GM12878 (cell line): ENCODE results near the gene MAPKAPK2. TPM values are rescaled to one million over a fixed set of nuclear protein-coding genes. Genes with fewer than 3 reads are reported as not detected.

Source experiments
- ATAC-seq: fragments of 200-7000 bp; cut with Tn5 transposase; 3 replicates; pipeline ENCODE4 v1.9.1; 2020; ENCODE audit warnings: mild to moderate bottlenecking, moderate library complexity
- BruUV-seq: library from RNA; stranded (reverse); fragments of 400-500 nt; replicated peaks from 2 replicates; lab custom pipeline; 2021; lab: Mats Ljungman, UMichigan
- CTCF ChIA-PET: fragments of 300-600 bp; sonication (Branson Sonifier 250); formaldehyde crosslinking; extraction: SDS; loops from one replicate; lab custom pipeline; 2021; ENCODE audit warnings: inconsistent platforms; lab: Yijun Ruan, JAX
- POLR2A ChIA-PET: fragments of 350-600 bp; formaldehyde crosslinking; extraction: SDS; loops from one replicate; lab custom pipeline; 2021; ENCODE audit warnings: inconsistent platforms; lab: Charles Lee
- RAD21 ChIA-PET: fragments of 300-600 bp; sonication (Branson Sonifier 250); formaldehyde crosslinking; loops from one replicate; lab custom pipeline; 2023; ENCODE audit warnings: antibody characterized with exemption; ENCODE audit not compliant: unreplicated experiment; lab: Charles Lee
- SMC1A ChIA-PET: fragments of 300-600 bp; sonication (Branson Sonifier 250); formaldehyde crosslinking; loops from one replicate; lab custom pipeline; 2023; ENCODE audit not compliant: unreplicated experiment, uncharacterized antibody; lab: Charles Lee
- DNase-seq: peaks from one replicate; pipeline ENCODE4 v3.0.0-alpha.2; 2011; ENCODE audit warnings: low read depth, low spot score
- FAIRE-seq: peaks from 3 replicates; lab custom pipeline; 2011; peaks lifted over from hg19 to GRCh38; lab: Jason Lieb, UNC
- H2AFZ ChIP-seq: 2 replicates; pipeline ENCODE4 v1.6.0; 2011; ENCODE audit warnings: low read depth, low read length, control low read depth; ENCODE audit not compliant: control insufficient read depth
- H3K27ac ChIP-seq: 2 replicates; pipeline ENCODE4 v1.5.1; 2011; ENCODE audit warnings: control low read depth; ENCODE audit not compliant: control insufficient read depth, insufficient read depth
- H3K27me3 ChIP-seq, 2 experiments: replicated peaks in 1 of 2; 2 replicates each; pipeline versions ENCODE4 v1.6.0 to v1.6.1; 2011; ENCODE audit warnings: low read length in 1 of 2; ENCODE audit not compliant: control insufficient read depth in 2 of 2, insufficient read depth in 2 of 2
- H3K36me3 ChIP-seq, 2 experiments: 2 replicates each; pipeline ENCODE4 v1.5.1; 2011; ENCODE audit warnings: low read length in 1 of 2; ENCODE audit not compliant: control insufficient read depth in 2 of 2, insufficient read depth in 2 of 2
- H3K4me1 ChIP-seq: 2 replicates; pipeline ENCODE4 v1.6.1; 2011; ENCODE audit warnings: mild to moderate bottlenecking, low read length, moderate library complexity, mixed read lengths; ENCODE audit not compliant: control insufficient read depth, insufficient read depth
- H3K4me2 ChIP-seq: 2 replicates; pipeline ENCODE4 v1.6.0; 2011; ENCODE audit warnings: control low read depth; ENCODE audit not compliant: control insufficient read depth, insufficient read depth
- H3K4me3 ChIP-seq: fragments of 200-600 bp; sonication (generic); 2 replicates; pipeline ENCODE4 v1.5.1; 2016
- H3K79me2 ChIP-seq: 2 replicates; pipeline ENCODE4 v1.6.0; 2011; ENCODE audit warnings: low read length; ENCODE audit not compliant: control insufficient read depth, insufficient read depth
- H3K9ac ChIP-seq: 2 replicates; pipeline ENCODE4 v1.8.0; 2011; ENCODE audit warnings: low read length, control low read depth, mixed read lengths; ENCODE audit not compliant: control insufficient read depth, insufficient read depth
- H3K9me3 ChIP-seq: replicated peaks from 3 replicates; pipeline ENCODE4 v1.5.1; 2011; ENCODE audit warnings: mild to moderate bottlenecking, low read length; ENCODE audit not compliant: control insufficient read depth, insufficient read depth
- H4K20me1 ChIP-seq: 2 replicates; pipeline ENCODE4 v1.6.0; 2011; ENCODE audit not compliant: control insufficient read depth, insufficient read depth
- E2F8 ChIP-seq: fragments of 450-650 bp; IDR thresholded peaks from 2 replicates; pipeline ENCODE4 v1.6.1; 2018; ENCODE audit warnings: mild to moderate bottlenecking, low read depth, moderate library complexity; ENCODE audit not compliant: partially characterized antibody
- ETV6 ChIP-seq, 2 experiments: fragments of 450-650 bp in 1 of 2; IDR thresholded peaks in 1 of 2; conservative IDR thresholded peaks in 1 of 2; 2 replicates each; pipeline ENCODE4 v1.6.1; 2014; ENCODE audit warnings: antibody characterized with exemption in 1 of 2, borderline replicate concordance in 1 of 2, low read depth in 1 of 2, mild to moderate bottlenecking in 1 of 2, moderate library complexity in 1 of 2
- IKZF1 ChIP-seq: fragments of 450-650 bp; conservative IDR thresholded peaks from 2 replicates; pipeline ENCODE4 v1.6.1; 2017; ENCODE audit warnings: antibody characterized with exemption, mild to moderate bottlenecking
- RELB ChIP-seq: fragments of 450-650 bp; IDR thresholded peaks from 2 replicates; pipeline ENCODE4 v1.6.1; 2017; ENCODE audit warnings: low read depth, mild to moderate bottlenecking, moderate library complexity
- STAT3 ChIP-seq: IDR thresholded peaks from 2 replicates; pipeline ENCODE4 v1.6.1; 2011; ENCODE audit warnings: low read depth, low read length, improper control_type of control experiment
- SUPT20H ChIP-seq: IDR thresholded peaks from 2 replicates; pipeline ENCODE4 v1.6.1; 2011; ENCODE audit warnings: low read depth, mild to moderate bottlenecking, low read length, moderate library complexity, borderline replicate concordance; ENCODE audit not compliant: control insufficient read depth
- ZZZ3 ChIP-seq: IDR thresholded peaks from 2 replicates; pipeline ENCODE4 v1.6.1; 2011; ENCODE audit warnings: low read depth; ENCODE audit not compliant: control insufficient read depth, insufficient read length
- WGBS: methylation state at CpG from one replicate; pipeline ENCODE4 v1.1.6; 2016; ENCODE audit warnings: low lambda C conversion rate; ENCODE audit not compliant: insufficient replicate concordance, insufficient coverage; ENCODE audit errors: missing lambda C conversion rate; 5-methylcytosine and 5-hydroxymethylcytosine counted together
- in situ Hi-C: fragments of 300-500 bp; cut with MboI; formaldehyde crosslinking; loops from 9 replicates; pipeline ENCODE4 v1.14.3; 2018; ENCODE audit warnings: mixed read lengths
- intact Hi-C: fragments of 100-400 bp; cut with micrococcal nuclease; formaldehyde crosslinking; loops from one replicate; pipeline ENCODE4 v1.14.2; 2022; ENCODE audit not compliant: unreplicated experiment
- polyA plus RNA-seq, 11 experiments: library from polyadenylated mRNA; depleted of rRNA in 4 of 11; unstranded in 6 of 11; stranded (reverse) in 5 of 11; fragments of >200 nt; fragmentation: Nextera tagmentation in 4 of 11; fragmentation: Illumina TruSeq in 1 of 11; extraction: Ambion mirVana in 4 of 11; extraction: Trizol in 1 of 11; gene quantifications; 1 replicate in 1 of 11; 2 replicates in 10 of 11; pipeline versions ENCODE4 v1.2.1 to v1.2.3, GENCODE V29; 2011 to 2016; ENCODE audit warnings: inconsistent platforms in 2 of 11, missing spikeins in 2 of 11, low read depth in 1 of 11
- total RNA-seq, 4 experiments: library from RNA; depleted of rRNA in 3 of 4; stranded (reverse); fragments of >200 nt in 3 of 4; fragmentation: Illumina TruSeq in 1 of 4; extraction: Trizol in 1 of 4; gene quantifications; 2 replicates each; pipeline versions ENCODE4 v1.2.1 to v1.2.3, GENCODE V29; 2013 to 2021

MAPKAPK2 gene
- total and polyA plus RNA-seq, 10 of the 15 experiments (the other 5 are each of a cell fraction or from before 2014, with no cell fraction given): 0.72 to 92.2 (median 49.3) TPM

- no peak overlapping the region for H2AFZ ChIP-seq
- H3K36me3 ChIP-seq: no peaks in the 10 kb centered on the region
- peaks cover 31% of the 10 kb centered on the region for H3K79me2 ChIP-seq
- H3K9ac ChIP-seq: no peak overlapping the region
- TF ChIP-seq IKZF1 (no peak), E2F8 (no peak), RELB (no peak), STAT3 (no peak), ZZZ3 (no peak), ETV6 (conservative IDR thresholded peaks at IDR 0.05 in 1 of 2, IDR thresholded peaks at IDR 0.05 in 1 of 2; ENCODE audit: borderline replicate concordance in 1 of 2, low read depth in 1 of 2) (no peak), SUPT20H (no peak)
- ChIA-PET CTCF (interaction anchor here (0.7 to 2.2 kb wide), 6 partner anchors 17 to 74 kb away, joined by 3 to 9 read pairs (median 6); no protein-coding TSS in a partner anchor), SMC1A (interaction anchor here (1.2 to 5.2 kb wide), 13 partner anchors 10 to 120 kb away, joined by 3 to 29 read pairs (median 4); partner anchors contain the start of gene IL19), RAD21 (interaction anchor here (1.6 to 6.8 kb wide), 4 partner anchors 20 to 48 kb away, joined by 5 to 22 read pairs (median 6); partner anchors contain the start of gene DYRK3), POLR2A (interaction anchor here (0.9 to 18.5 kb wide), 3 partner anchors 12 to 48 kb away, joined by 3 to 334 read pairs (median 4); partner anchors contain the start of gene DYRK3)
- no peaks in the 10 kb centered on the region for H3K27me3 ChIP-seq
- no peak for DNase-seq
- no peak overlapping the region for H3K4me3 ChIP-seq
- intact Hi-C loops: loop anchor here (2.0 to 5.0 kb wide), 3 partner anchors 33 to 239 kb away; partner anchors contain the start of gene FCMR
- H3K27ac ChIP-seq: peak overlapping the region; percentile 35; the same call in 1 of the 2 replicates
- in situ Hi-C loops: no loop called here
- H3K4me1 ChIP-seq: peaks cover 52% of the 10 kb centered on the region
- H4K20me1 ChIP-seq: no peaks in the 10 kb centered on the region
- no peak for FAIRE-seq
- no peaks in the 10 kb centered on the region for H3K9me3 ChIP-seq
- ATAC-seq: no peak
- 87% methylated on average over 6 of the region's 6 CpGs for WGBS
- peak overlapping the region; percentile 38; the same call in 1 of the 2 replicates for H3K4me2 ChIP-seq
- BruUV-seq: no TSS peak
Observed at GRCh38 chr1:206683313-206683712, 1.4 kb upstream of the MAPKAPK2 start.
